ENCODE data around the gene TDP2.

DNA sequence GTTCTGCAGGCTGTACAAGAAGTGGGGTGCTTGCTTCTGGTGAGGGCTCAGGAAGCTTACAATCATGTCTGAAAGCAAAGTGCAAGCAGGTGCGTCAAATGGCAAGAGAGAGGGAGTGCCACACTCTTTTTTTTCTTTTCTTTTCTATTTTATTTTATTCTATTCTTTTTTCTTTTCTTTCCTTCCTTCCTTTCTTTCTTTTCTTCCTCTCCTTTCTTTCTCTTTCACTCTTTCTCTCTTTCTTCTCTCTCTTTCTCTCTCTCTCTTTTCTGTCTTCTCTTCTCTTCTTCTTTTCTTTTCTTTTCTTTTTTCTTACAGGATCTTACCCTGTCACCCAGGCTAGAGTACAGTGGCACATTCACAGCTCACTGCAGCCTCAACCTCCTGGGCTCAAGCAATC, 19.7 kb upstream of the TDP2 start:
- TF ChIP-seq CTCF (IDR thresholded peaks at IDR 0.05) (no peak), POLR2A (IDR thresholded peaks at IDR 0.05) (no peak), EP300 (IDR thresholded peaks at IDR 0.05) (no peak)
